ENCODE measurements around the gene PPIL1. TPM values are rescaled to one million over a fixed set of nuclear protein-coding genes. Genes with fewer than 3 reads are reported as not detected.

The PPIL1 gene
- total and polyA plus RNA-seq, 10 of the 15 experiments (the other 5 are each of a cell fraction or from before 2014, with no cell fraction given) = 39.5 to 95.8 (median 70.5) TPM

GRCh38 chr6:36874443-36875249 lies at the start of gene PPIL1 (continued):
- TF ChIP-seq, protein P1, sequence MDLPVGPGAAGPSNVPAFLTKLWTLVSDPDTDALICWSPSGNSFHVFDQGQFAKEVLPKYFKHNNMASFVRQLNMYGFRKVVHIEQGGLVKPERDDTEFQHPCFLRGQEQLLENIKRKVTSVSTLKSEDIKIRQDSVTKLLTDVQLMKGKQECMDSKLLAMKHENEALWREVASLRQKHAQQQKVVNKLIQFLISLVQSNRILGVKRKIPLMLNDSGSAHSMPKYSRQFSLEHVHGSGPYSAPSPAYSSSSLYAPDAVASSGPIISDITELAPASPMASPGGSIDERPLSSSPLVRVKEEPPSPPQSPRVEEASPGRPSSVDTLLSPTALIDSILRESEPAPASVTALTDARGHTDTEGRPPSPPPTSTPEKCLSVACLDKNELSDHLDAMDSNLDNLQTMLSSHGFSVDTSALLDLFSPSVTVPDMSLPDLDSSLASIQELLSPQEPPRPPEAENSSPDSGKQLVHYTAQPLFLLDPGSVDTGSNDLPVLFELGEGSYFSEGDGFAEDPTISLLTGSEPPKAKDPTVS (IDR thresholded peaks at IDR 0.05; ENCODE audit: low read depth, low read length) = no peak
- peak in 1 of 2 experiments; percentile 45; a peak in 2 of 4 replicates for TF ChIP-seq IKZF2 (IDR thresholded peaks at IDR 0.05)
- TF ChIP-seq USF2 (IDR thresholded peaks at IDR 0.05; ENCODE audit: borderline replicate concordance, low read depth, low read length) = no peak
- no peak for TF ChIP-seq NRF1 (conservative IDR thresholded peaks at IDR 0.05; ENCODE audit: low read depth, low read length)
- TF ChIP-seq PRDM15 (CRISPR knock-in tag; IDR thresholded peaks at IDR 0.05) = no peak
- peak; percentile 49; the same call in 1 of the 2 replicates for TF ChIP-seq TARDBP (IDR thresholded peaks at IDR 0.05; ENCODE audit: borderline replicate concordance)
- TF ChIP-seq NBN (IDR thresholded peaks at IDR 0.05) = peak; percentile 57; the same call in 1 of the 2 replicates
- TF ChIP-seq, protein P2, sequence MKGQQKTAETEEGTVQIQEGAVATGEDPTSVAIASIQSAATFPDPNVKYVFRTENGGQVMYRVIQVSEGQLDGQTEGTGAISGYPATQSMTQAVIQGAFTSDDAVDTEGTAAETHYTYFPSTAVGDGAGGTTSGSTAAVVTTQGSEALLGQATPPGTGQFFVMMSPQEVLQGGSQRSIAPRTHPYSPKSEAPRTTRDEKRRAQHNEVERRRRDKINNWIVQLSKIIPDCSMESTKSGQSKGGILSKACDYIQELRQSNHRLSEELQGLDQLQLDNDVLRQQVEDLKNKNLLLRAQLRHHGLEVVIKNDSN (IDR thresholded peaks at IDR 0.05; ENCODE audit: borderline replicate concordance, extremely low read length, insufficient read depth, low read depth, low read length) = no peak
- peak; percentile 67 for TF ChIP-seq DPF2 (IDR thresholded peaks at IDR 0.05)
- TF ChIP-seq SUZ12 (IDR thresholded peaks at IDR 0.05; ENCODE audit: unreplicated experiment) = no peak
- TF ChIP-seq SIN3A (IDR thresholded peaks at IDR 0.05; ENCODE audit: low read depth, low read length) = peak; percentile 86
- no peak for TF ChIP-seq RAD21 (IDR thresholded peaks at IDR 0.05; ENCODE audit: insufficient read depth, low read depth, low read length)
- TF ChIP-seq, protein P3, sequence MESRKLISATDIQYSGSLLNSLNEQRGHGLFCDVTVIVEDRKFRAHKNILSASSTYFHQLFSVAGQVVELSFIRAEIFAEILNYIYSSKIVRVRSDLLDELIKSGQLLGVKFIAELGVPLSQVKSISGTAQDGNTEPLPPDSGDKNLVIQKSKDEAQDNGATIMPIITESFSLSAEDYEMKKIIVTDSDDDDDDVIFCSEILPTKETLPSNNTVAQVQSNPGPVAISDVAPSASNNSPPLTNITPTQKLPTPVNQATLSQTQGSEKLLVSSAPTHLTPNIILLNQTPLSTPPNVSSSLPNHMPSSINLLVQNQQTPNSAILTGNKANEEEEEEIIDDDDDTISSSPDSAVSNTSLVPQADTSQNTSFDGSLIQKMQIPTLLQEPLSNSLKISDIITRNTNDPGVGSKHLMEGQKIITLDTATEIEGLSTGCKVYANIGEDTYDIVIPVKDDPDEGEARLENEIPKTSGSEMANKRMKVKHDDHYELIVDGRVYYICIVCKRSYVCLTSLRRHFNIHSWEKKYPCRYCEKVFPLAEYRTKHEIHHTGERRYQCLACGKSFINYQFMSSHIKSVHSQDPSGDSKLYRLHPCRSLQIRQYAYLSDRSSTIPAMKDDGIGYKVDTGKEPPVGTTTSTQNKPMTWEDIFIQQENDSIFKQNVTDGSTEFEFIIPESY (IDR thresholded peaks at IDR 0.05) = no peak
- TF ChIP-seq MEF2A (IDR thresholded peaks at IDR 0.05; ENCODE audit: insufficient read depth, low read depth, low read length) = 0 out of 2 replicates have a peak, but pooled peaks have one; percentile 41
- no peak for TF ChIP-seq NFXL1 (IDR thresholded peaks at IDR 0.05; ENCODE audit: borderline replicate concordance)
- no peak for TF ChIP-seq JUND (IDR thresholded peaks at IDR 0.05; ENCODE audit: low read depth, low read length)
- TF ChIP-seq MEF2B (IDR thresholded peaks at IDR 0.05; ENCODE audit: partially characterized antibody, poor library complexity, severe bottlenecking) = peak; percentile 81
- no peak for TF ChIP-seq ZNF217 (IDR thresholded peaks at IDR 0.05)
- peak; percentile 83 for TF ChIP-seq RELA (IDR thresholded peaks at IDR 0.05; ENCODE audit: borderline replicate concordance, partially characterized antibody)

Data from GM12878 (cell line).